Retina (tissue), 1 donor: Measurements from ENCODE around the gene DOCK2.
"Not testable (repeated sequence)": the region's sequence is repeated elsewhere in the genome, so short reads cannot be mapped to it uniquely, and the experiment has no call there.

ENCODE experiments used
- DNase-seq: peaks from one replicate; pipeline ENCODE4 v3.0.0-alpha.2; 2016

Gene DOCK2

DNA sequence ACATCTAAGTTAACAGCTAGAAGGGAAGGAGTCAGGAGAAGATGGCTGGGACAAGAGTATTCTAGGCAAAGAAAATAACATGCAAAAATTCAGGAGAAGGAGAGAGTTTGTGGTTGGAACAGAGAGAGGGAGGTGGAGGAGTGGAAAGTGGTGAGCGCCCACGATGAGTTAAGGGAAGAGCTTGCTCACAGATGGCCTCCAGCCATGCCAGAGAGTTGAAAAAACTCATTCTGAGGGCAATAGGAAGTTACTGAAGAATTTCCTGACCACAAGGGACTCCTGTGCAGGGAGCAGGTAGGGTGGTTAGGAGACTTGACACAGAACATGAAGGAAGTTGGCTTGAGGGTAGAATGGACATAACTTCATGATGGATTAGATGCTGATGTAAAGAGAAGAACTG, 159.7 kb downstream of the DOCK2 start:
- DNase-seq: no peak

DNA sequence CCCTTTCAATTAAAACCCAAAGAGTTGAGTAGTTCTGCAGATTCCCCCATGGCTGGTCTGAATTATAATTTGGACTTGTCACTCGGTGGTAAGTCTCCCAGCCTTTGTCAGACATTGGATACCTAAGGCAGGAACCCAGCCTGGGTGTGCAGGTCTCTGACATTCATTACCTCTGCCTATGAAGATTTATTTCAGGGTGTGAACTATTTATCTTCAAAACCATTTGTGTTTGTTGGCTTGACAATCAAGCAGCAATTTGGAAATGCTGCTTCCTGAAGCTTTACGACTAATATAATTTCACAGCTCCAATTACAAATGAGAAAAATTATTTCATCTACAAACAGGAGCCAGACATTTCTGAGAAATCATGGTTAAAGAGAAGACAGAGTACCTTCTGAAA, 160.5 kb downstream of the DOCK2 start:
- no peak for DNase-seq

DNA sequence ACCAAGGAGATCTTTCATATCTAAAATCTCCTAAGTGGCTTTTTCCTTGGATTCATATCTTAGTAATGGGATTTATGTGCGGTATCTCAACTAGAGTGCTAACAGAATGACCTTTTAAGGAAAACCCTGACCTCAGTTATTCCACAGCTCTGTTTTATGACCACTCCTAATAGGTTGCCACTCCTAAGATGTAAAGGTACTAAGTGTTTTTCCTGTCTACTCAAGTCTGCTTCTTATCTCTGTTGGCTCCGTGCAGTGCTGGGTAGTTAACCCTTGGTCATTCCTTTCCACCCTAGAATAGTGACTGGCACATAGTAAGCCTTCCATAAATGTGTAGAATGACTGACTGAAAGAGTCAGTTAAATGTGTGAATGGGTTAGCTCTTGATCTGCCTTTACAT, 161.4 kb downstream of the DOCK2 start:
- no peak for DNase-seq

DNA sequence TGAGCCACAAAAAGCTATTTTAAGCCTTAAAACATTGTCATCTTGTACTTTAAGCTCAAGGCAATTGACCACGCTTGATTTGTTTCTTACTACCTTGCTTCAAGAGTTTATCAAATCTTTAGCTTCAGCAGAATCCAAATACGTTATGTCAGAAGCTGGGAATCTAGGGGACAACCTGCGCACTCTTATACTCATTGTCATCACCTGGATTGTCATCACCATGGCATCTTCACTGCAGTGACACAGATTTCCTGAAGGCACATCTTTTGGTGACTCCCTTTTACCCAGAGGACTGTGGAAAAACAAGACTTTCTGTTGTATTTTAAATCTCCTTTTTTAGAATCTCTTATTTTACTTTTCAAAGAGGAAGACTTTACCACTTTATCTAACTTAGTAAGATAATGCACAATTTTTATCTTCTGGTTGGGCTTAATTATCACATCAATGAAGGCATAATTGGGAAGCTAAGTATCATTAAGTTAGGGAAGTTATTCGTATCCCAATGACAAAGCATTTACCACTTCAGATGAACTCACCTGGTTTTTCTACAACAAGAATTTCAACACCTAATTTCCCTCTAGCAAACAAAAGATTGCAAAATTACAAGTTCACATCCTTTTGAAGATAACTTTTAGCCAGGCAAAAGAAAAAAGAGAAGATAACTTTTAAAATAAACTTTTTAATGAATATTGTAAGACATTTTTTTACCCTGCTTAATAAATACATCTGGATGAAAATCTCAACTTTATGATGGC, 162.0 kb downstream of the DOCK2 start:
- DNase-seq: no peak

DNA sequence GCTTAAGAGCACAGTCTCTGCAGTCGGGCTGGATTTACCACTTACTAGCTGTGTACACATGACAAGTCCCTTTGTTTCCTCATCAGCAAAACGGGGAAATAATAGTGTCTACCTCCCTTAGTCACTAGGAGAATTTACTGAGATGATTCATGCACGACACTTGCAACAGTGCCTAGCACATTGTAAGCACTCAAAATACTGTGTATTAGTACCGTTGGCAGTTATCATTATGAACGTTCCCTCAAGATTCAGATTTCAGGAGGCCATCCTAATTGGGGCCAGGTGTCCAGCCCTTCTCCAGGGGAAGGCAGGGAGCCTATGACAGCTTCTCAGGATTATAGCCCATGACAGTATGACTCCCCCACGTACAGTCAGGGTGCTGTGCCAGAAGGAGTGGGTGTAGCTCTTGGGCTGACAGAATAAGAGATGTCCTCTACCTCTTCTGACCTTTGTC, 164.3 kb downstream of the DOCK2 start:
- no peak for DNase-seq

DNA sequence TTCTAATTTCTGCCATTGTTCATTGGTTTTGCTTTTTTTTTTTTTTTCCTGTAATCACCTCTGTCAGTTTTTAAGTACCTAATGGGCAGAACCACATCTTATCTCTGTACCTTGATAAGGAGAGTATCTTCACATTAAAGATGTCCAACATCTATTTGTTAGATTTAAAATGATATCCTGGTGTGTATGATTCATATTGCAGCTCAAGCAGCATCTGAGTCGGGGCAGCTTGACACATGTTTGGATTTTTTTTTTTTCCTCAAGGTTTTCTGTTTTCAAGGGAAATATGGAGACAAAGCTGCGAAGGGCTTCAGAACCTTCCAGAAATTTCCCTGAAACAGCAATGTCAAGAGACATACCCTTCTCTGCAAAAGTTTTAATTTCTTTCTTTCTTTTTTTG, 164.7 kb downstream of the DOCK2 start:
- no peak for DNase-seq

DNA sequence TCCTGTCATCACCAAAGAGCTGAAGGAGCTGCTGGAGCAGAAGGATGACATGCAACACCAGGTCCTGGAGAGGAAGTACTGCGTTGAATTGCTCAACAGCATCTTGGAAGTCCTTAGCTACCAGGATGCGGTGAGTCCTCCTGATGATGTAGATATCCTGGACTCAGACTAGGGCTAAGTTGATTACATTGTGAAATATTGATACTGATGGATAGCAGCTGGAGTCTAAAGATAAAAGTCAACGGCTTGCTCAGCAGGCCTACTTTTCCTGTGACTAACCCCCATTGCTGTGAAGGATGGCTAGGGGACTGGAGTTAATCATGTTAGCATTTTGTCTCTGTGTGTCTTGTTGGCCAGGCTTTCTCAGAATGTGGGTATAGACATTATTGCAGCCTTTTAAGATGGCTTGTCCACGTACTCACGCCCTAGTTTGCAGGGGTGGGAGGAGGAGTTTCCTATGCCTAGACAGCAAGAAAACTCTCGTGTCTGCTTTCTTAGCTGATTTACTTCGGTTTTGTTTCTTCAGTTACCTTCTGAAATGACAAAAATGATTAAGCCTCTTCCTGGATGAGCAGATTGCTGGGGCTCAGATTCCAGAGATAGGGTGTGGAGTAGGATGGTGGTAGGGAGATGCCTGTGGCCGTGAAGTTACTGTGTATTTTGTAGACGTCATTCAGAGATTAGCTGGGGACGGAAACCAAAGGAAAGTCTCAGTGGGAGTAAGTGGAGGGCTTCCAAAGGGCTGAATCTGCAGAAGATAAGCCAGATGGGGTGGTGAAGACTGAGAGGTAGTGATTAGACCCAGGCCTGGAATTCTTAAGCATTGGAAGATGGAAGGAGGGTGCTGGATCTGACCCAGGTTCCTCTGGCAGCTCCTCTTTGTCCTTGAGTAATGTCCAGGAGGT, 166.3 kb downstream of the DOCK2 start:
- DNase-seq: no peak

DNA sequence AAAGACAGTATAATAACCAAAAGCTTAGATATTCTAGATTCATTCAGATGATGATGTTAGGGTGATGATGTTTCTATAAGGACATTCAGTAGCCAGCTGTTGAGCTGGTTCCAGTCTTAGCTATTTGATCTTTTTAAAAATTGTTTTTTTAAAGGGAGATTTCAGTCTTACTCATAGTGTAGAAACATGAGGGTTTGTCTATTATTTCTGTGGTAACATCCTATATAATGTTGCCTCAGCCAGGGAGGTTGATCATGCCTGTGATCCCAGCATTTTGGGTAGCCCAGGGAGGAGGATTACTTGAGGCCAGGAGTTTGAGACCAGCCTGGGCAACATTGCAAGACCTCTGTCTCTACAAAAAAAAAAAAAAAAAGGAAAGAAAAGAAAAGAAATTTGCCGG, 167.8 kb downstream of the DOCK2 start:
- DNase-seq: no peak

DNA sequence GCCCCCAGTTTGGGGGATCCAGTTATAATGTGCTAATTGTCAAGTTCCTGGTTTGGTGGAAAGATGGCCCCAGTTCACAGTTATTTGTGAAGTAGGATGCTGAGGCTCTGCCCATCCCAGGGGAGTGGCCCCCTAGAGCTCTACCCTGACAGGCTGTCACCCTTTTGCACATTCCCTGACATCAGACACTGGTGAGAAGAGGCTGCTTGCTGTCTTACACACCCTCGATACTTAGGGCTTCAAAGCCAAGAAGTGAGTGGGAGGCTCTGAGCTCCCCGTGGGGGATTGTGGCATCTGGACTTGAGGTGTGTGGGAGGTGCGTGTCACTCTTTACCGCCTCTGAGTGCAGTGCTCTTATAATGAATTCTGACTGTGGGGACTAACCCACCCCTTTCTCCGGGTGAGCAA, 168.5 kb downstream of the DOCK2 start:
- DNase-seq: no peak

DNA sequence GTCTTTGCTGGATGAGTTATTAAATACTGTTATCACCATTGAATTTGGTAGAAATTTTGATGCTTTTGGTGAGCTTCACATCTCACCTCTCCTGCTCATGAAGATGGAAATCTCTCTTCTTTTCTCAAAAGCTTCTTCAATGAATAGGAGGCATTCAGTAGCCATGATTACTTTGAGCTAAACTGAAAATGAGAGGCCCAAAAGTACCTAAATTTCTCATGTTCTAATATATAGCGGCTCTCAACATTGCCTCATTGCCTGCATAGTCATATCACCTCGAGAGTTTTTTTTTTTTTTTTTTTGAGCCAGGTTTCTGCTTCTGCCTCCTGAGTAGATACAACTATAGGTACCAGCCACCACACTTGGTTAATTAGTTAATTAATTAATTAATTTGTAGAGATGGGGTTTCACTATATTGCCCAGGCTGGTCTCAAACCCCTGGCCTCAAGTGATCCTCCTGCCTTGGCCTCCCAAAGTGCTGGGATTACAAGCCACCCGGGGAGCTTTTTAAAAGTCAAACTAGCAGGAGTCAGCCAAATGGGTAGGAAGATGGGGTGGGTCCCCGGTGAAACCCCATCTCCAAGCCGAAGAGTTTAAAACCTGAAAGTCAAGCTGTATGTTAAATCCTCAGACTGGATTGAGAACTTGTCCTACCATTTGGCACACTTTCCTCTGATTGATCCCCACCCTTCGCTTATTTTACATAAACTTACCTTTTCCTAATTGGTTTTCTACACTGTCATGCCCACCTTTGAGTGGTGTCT, 169.0 kb downstream of the DOCK2 start:
- DNase-seq: no peak

DNA sequence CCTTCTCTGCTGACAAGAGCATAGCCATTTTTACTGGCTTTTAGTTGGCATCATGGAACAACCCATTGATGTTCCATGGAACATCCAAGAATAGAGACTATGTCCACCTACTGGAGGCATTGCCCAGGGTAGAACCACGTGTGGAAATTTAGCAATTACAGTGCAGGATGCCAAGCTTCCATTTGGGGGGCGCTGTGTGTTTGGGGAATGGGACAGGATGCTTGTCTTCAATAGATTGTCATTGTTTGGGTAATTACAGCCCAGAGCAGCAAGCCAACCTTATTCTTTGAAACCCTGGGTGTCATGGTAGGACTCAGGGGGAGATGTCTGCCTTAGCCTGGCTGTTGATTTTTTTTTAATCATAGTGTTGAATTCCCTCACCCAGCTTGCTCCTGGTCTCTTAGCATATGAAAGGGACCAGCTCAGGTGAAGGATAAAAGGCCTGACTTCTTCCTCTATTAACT, 171.1 kb downstream of the DOCK2 start:
- no peak for DNase-seq

DNA sequence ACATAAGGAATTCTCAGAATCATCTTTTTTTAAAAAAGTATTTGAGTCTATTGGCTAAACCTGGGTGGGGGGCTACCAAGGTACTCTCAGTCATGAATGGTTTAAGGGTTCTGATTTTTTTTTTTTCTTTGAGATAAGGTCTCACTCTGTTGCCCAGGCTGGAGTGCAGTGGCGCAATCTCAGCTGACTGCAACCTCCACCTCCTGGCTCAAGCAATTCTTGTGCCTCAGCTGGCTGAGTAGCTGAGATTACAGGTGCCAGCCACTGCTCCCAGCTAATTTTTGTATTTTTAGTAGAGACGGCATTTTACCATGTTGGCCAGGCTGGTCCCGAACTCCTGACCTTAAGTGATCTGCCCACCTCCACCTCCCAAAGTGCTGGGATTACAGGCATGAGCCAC, 171.8 kb downstream of the DOCK2 start:
- DNase-seq: not testable (repeated sequence)

DNA sequence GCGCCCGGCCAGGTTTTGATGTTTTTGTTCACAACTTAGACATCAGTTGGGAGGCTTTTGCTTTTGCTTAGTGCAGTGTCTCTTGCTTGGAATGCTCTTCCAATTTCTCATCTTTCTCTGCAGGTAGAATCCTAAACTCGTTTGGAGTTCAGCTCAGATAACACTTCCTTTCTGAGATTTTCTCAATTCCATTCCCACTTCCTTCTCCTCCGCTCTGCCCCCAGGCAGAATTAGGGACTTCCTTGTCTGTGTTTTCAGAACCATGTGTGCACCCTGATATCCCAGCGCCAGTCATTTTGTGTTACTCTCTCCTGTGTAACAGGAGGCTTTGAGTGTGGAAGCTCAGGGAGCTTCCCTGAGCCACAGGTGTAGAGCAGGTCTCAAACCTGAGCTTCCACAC, 172.2 kb downstream of the DOCK2 start:
- no peak for DNase-seq

DNA sequence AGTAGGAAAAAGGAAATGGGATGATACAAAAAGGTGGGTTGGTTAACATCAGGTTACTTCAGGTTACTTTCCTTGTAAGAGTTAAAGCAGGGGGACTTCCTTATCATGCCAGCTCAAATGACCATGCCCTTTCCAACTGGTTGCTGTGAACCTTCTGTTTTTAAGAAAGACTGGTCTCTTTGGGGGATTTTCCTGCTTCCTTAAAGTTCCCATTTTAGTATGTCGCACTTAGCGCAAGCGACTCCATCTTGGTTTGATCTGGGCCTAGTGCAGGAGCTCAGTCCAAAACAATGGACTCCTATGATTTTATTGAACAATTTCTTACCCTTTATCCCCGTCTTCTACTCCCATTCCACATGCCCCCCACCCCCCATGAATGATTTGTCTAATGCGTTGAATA, 173.4 kb downstream of the DOCK2 start:
- DNase-seq: no peak

DNA sequence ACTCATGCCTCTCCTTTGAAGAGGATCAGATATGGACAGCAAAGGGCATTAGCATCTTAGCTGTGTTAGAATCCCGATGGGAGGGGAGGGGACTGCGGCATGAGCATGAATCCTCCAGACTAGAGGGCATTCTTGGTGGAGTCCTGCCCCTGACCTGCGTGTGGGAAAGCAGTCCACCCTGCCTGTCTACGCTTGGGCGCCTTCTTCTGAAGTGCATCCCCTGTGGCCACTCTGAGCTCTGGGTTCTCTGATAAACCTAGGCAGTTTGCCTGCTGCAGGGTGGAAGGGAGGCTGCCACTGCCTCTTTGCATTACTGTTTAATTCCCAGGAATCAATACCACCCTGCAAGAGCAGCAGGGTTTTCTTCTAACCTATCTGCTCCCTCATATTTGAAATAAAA, 173.9 kb downstream of the DOCK2 start:
- DNase-seq: peak; percentile 38

DNA sequence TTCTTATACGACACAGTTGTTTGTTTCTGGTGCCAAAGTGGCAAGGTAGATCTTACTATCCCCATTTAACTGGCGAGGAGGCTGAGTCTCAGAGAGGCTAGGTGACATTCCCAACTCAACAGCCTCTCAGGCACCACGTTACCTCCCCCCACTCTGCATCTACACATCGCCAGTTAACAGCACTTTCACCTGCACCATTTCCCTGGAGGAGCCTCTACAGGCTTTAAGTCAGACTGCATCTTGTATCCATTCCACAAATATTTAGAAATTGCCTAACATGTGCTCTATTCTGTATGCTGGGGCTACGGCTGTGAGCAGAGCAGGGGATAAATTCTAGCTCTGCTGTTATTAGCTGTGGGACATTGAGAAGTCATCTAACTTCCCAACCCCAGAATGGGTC, 174.6 kb downstream of the DOCK2 start:
- no peak for DNase-seq

DNA sequence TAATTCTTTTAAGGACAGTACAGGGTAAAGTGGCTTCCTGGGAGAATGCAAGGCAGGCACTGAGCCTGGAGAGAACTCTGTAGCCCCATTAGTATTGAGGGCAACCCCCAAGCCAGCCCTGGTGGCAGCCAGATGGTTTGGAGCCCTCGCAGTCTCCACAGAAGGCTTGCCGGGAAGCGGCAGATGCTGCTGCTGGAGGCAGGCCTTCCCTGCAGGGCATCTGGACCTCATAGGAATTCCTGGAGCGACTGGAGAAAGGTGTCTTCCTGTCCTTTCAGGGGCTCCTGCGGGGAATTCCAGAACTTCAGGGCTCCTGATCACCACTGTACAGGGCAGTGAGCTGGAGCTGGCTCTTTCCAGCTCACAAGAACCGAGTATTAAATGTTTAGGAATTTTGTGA, 175.7 kb downstream of the DOCK2 start:
- DNase-seq: no peak

DNA sequence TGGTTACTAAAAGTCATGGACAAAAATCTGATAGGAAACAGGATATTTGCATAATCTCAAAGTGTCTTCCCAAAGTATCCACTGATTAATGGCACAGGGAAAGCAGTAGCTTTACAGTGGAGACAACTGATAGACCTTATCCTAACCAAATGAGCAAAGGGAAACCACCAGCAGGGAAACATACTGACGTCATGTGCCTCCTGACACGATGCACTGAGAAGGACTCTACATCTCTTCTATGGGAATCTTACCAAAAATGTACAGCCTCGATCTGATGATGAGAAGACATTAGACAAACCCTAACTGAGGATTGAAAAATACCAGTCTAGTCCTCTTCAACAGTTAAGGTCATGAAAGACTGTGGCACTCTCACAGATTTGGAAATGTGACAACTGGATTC, 177.0 kb downstream of the DOCK2 start:
- DNase-seq: no peak

DNA sequence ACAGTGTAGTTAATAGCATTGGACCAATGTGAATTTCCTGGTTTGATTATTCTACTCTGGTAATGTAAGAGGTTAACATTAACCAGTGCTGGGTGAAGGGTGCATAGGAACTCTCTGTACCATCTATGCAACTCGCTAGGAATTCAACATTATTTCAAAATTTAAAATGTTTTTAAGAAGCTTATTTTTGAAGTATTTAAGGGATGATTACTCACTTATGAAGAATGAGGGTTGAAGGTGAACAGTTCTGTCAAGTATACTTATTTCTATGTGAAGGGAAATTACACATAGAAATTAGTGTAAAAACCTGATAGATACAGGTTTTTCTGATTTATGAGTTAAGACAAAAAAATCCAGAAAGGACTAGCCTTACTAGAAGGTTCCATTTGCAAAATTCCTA, 177.4 kb downstream of the DOCK2 start:
- DNase-seq: no peak

DNA sequence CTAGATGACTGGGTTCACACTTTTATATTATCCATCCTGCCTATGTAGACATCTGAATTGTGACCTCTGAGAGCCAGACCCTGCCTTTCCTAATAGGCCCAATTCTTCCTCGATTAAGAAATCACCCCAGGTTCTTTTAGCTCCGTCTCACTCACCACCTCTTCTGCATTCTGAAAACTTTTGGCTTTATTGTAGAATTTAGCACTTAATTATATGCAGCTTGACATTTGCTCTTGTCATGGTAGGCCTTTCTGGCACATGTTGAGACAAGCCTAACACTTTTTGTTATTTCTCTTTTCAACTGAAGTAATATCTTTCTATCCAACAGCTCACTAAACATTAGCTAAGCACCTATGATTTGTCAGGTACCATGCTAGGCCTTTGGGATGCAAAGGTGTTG, 180.0 kb downstream of the DOCK2 start:
- DNase-seq: no peak

DNA sequence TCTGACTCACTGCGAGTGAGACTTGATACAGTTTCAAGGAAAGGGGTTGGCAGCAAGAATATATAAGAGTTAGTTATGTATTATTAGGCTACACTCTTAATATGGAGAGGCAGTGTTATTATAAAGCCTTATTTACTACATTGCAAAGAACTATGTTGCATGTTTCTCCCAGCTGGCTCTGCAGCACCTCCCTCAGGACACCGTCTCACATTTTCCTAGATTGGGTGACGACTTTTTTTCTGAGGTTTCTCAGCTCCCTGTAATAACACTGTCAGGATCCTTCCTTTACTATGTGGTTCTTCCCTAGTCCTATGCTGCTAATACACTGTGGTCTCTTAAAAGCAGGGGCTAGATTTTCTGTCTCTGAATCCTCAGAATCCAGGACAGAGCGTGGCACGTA, 189.5 kb downstream of the DOCK2 start:
- no peak for DNase-seq

DNA sequence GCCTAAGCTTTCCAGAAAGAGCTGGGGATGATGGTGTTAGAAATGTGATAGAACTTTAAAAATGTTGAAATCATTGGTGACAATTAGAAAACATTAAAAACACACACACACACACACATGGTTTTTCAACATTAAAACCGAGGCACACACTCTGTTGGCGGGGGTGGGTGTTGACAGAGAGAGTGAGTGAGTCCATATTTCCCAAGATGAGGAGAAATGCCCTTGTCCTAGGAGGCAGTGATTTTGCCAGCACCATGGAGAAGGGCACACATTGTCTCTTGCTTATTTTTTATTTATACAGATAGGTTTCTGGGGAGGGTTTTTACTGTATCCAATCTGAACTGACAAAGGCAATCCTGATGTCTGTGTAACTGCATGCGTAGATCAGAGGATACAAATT, 190.7 kb downstream of the DOCK2 start:
- no peak for DNase-seq

DNA sequence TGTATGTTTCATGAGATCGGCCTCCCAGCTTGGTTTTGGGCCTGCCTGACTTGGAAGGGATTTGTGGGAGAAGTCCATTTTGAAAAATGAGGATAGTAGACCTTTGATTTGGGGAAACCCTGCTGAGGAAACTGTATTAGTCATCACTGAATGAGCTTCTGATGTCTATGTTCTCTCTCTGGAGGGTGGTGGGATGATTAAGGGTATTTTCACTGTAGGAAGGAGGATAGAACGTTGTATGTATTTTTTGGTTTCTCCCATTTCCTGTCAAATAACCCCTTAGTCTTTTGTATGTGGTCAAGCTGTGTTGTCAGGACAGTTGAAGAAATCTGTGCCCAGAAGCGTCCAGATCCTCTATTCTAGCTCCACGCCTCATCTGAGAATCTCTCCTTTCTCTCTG, 191.3 kb downstream of the DOCK2 start:
- DNase-seq: no peak
